Measurements from ENCODE around the gene IREB2. TPM values are rescaled to one million over a fixed set of nuclear protein-coding genes. Genes with fewer than 3 reads are reported as not detected.

Gene IREB2
- polyA plus RNA-seq, 1 of the 3 experiments (the other 2 are of a cell fraction), result 9.5 TPM

GRCh38 chr15:78394981-78395616 lies 42.9 kb upstream of the IREB2 start:
- Histone ChIP-seq H3K27ac (ENCODE audit: low read depth in 2 of 2, low read length in 1 of 2) (no peak overlapping the region), H3K4me3 (ENCODE audit: low read depth in 2 of 2, low read length in 1 of 2) (no peak overlapping the region), H3K4me1 (ENCODE audit: control insufficient read depth in 1 of 2, insufficient read depth in 2 of 2, low read depth in 1 of 2, low read length in 1 of 2) (peaks cover 0 to 14% of the 10 kb centered on the region in 2 experiments; a peak in 1 of 4 replicates), H3K27me3 (ENCODE audit: insufficient read depth) (no peaks in the 10 kb centered on the region), H3K36me3 (replicated peaks in 1 of 2; ENCODE audit: control insufficient read depth in 1 of 2, insufficient read depth in 2 of 2, low read length in 1 of 2) (no peaks in the 10 kb centered on the region), H3F3A (replicated peaks; ENCODE audit: insufficient read depth) (no peaks in the 10 kb centered on the region), H3K9me3 (no peaks in the 10 kb centered on the region), H3K79me2 (ENCODE audit: insufficient read depth) (no peaks in the 10 kb centered on the region), H4K20me1 (ENCODE audit: insufficient read depth) (no peaks in the 10 kb centered on the region), H3K9ac (no peak overlapping the region), H3K4me2 (no peak overlapping the region), H2AFZ (ENCODE audit: low read depth) (no peak overlapping the region), H3K9me2 (no peaks in the 10 kb centered on the region)
- no peak for DNase-seq
- POLR2A ChIA-PET, result no interaction called here
- CTCF ChIA-PET, result interaction anchor here (1.7 to 33.6 kb wide), 2 partner anchors 8 to 82 kb away, joined by 6 to 772 read pairs; partner anchors contain the start of gene SKIC8
- WGBS (ENCODE audit: low lambda C conversion rate), result 88% methylated on average over 13 of the region's 13 CpGs
- TF ChIP-seq SMC3 (IDR thresholded peaks at IDR 0.05; ENCODE audit: low read depth, low read length) (no peak), IRF3 (IDR thresholded peaks at IDR 0.05; ENCODE audit: low read depth, low read length) (no peak), NRF1 (IDR thresholded peaks at IDR 0.05; ENCODE audit: low read depth, low read length) (no peak), CHD2 (IDR thresholded peaks at IDR 0.05; ENCODE audit: low read length, partially characterized antibody) (no peak), USF1 (IDR thresholded peaks at IDR 0.05; ENCODE audit: borderline replicate concordance, low read depth) (no peak), RAD21 (IDR thresholded peaks at IDR 0.05; ENCODE audit: low read length) (no peak), MXI1 (IDR thresholded peaks at IDR 0.05; ENCODE audit: low read depth, low read length) (no peak), NFIC (IDR thresholded peaks at IDR 0.05; ENCODE audit: borderline replicate concordance) (no peak), ZBTB33 (IDR thresholded peaks at IDR 0.05; ENCODE audit: borderline replicate concordance, low read depth) (no peak), EP300 (IDR thresholded peaks at IDR 0.05; ENCODE audit: borderline replicate concordance in 1 of 2, low read depth in 1 of 2, low read length in 1 of 2) (no peak), MEF2A (IDR thresholded peaks at IDR 0.05; ENCODE audit: borderline replicate concordance, low read depth) (no peak), SIN3A (IDR thresholded peaks at IDR 0.05; ENCODE audit: borderline replicate concordance, low read depth, low read length) (no peak), TAF1 (IDR thresholded peaks at IDR 0.05; ENCODE audit: borderline replicate concordance, low read depth, low read length) (no peak), TEAD4 (IDR thresholded peaks at IDR 0.05; ENCODE audit: borderline replicate concordance, insufficient read depth) (no peak), TCF12 (IDR thresholded peaks at IDR 0.05) (no peak), GABPA (IDR thresholded peaks at IDR 0.05; ENCODE audit: low read depth) (no peak), ELF1 (IDR thresholded peaks at IDR 0.05) (no peak), POLR2AphosphoS5 (IDR thresholded peaks at IDR 0.05; ENCODE audit: low read depth, low read length) (no peak)

Measured in SK-N-SH (cell line).